ENCODE results near the gene ULBP1.
"Not testable (repeated sequence)": the region's sequence is repeated elsewhere in the genome, so short reads cannot be mapped to it uniquely, and the experiment has no call there.

DNA sequence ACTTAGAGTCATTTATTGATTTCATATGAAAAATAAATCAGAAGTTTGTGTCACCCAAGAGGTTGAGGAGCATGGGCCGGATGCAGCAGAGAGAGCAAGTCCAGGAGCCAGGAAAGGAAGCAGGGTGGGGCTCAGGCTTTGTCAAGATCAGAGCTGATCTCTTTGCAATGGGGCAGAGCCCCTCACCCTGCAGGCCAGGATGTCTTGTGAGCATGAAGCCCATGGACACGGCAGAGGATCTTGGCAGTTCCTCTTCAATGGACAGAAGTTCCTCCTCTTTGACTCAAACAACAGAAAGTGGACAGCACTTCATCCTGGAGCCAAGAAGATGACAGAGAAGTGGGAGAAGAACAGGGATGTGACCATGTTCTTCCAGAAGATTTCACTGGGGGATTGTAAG, 5.2 kb downstream of the ULBP1 start:
- not testable (repeated sequence) for TF ChIP-seq POLR2AphosphoS5 (IDR thresholded peaks at IDR 0.05; ENCODE audit: low read depth, low read length); POLR2A (IDR thresholded peaks at IDR 0.05; ENCODE audit: low read depth, low read length); TAF1 (IDR thresholded peaks at IDR 0.05; ENCODE audit: borderline replicate concordance, low read depth, low read length)

Data from GM12892 (cell line).